Stimulated activated CD4-positive, alpha-beta T cell treated with anti-CD3 and anti-CD28 coated beads, Interleukin-4, amount 100 ng/mL, for 24 hours (primary cell): ENCODE measurements around the gene TYW1.
"Not testable (repeated sequence)": the region's sequence is repeated elsewhere in the genome, so short reads cannot be mapped to it uniquely, and the experiment has no call there.

Experiments used
- DNase-seq: peaks from one replicate; pipeline ENCODE4 v3.0.0-alpha.2; 2020

TYW1 gene

DNA sequence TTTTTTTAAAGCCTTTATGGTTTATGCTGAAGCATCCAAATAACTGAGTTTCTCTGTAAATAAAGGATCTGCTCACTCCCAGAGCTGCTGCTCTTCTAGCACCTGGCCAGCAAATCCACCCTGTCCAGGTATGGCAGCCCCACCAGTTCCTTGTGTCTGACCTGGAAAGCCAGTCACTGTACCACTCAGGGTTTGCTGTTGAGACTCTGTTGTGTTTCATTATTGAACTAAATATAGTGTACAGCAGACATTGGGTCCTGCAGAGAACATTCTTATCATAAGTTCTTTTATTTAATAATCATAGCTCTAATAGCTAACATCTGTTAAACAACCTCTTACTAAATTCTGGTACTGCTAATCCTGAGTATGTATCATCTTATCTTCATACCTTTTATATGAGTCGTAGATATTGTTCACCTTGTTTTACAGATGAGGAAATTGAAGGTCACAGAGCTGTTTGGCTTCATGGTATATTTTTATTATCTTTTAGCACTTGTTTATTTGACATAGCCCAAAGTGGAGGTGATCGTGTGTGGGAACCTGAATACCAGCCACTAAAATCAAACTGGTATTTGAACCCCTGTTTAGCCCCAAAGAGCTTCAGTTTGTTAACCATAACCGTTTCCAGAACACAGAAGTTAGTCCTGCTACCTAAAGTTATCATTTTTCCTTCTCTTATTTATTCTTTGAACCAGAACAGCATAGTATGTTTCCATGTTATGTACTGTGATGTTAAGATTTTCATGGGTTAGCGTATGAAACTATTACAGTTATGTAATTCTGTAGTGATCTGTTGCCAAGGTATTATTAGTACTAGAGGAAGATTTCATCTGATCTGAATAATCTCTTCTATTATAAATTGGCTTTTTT lies 139.2 kb downstream of the TYW1 start:
- not testable (repeated sequence) for DNase-seq

DNA sequence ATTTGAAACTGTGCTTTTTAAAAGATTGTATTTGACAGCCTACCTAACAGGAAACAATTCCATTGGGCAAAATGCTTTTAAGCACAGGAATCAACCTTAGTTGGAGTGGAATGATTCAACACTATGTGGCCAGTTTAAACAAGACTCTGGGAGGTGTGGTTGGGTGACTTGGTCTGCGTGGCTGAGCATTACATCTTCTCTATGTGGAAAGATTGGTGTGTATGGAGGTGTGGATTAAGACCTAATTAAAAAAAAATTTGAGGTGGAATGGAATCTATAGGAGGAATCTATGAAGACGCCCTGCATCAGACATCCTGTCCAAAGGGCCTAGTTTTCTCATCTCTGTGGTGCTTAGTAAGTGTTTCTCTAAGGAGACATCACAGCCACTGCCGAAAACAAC lies 140.9 kb downstream of the TYW1 start:
- not testable (repeated sequence) for DNase-seq

GRCh38 chr7:67139876-67140275 lies 143.2 kb downstream of the TYW1 start:
- DNase-seq: not testable (repeated sequence)

GRCh38 chr7:67141001-67141400 lies 144.4 kb downstream of the TYW1 start:
- not testable (repeated sequence) for DNase-seq

DNA sequence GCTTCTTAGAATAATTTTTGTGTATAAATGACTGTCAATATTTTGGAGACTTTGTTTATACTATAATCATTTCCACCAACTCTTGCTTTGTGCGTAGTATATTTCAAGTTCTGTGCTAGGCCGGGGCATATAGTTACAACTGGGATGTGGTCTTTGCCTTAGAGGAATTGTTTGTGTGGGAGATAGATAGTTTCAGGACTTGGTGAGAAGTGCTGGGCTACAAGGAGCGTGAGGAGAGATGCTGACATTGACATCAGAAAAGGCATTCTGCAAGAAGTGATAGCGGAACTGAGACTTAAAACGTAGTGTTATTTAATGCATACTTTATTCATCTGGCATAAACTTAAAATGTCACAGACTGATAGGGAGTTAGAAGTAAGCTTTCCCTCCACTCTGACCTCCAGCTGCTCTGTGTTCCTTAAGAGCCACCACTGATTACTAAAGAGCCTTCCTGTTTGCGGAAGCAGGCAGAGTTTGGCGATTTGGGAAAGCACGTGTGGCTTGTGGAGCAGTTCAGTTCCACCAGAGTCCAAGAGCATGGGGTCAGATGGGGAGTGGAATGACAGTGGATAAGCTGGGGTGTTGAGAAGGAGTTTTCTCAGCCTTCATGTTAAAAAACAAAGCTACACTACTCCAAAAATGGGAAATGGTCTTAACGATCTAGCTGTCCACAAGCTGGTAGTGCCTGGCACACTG lies 146.6 kb downstream of the TYW1 start:
- DNase-seq: not testable (repeated sequence)

- not testable (repeated sequence) for DNase-seq
Observed at GRCh38 chr7:67145581-67146193, 149.1 kb downstream of the TYW1 start.

GRCh38 chr7:67149131-67149530 lies 152.5 kb downstream of the TYW1 start:
- DNase-seq: not testable (repeated sequence)

DNA sequence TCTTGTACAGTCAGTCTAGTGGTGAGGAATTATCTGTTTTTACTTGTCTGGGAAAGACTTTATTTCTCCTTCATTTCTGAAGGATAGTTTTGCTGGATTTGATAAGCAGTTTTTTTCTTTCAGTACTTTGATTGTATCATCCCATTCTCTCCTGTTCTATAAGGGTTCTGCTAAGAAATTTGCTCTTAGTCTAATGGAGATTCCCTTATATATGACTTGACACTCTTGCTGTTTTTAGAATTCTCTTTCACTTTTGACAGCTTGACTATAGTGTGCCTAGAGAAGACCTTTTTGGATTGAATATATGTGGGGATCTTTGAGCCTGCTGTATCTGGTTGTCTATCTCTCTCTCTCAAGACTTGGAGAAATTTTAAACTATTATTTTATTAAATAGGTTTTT lies 157.7 kb downstream of the TYW1 start:
- not testable (repeated sequence) for DNase-seq

GRCh38 chr7:67156064-67156463 lies 159.4 kb downstream of the TYW1 start:
- not testable (repeated sequence) for DNase-seq

- DNase-seq: peak; percentile 4
Observed at GRCh38 chr7:67163285-67163684, 166.7 kb downstream of the TYW1 start.

GRCh38 chr7:67171151-67171550 lies 174.5 kb downstream of the TYW1 start:
- not testable (repeated sequence) for DNase-seq

GRCh38 chr7:67176730-67177129 lies 180.1 kb downstream of the TYW1 start:
- DNase-seq: not testable (repeated sequence)

DNA sequence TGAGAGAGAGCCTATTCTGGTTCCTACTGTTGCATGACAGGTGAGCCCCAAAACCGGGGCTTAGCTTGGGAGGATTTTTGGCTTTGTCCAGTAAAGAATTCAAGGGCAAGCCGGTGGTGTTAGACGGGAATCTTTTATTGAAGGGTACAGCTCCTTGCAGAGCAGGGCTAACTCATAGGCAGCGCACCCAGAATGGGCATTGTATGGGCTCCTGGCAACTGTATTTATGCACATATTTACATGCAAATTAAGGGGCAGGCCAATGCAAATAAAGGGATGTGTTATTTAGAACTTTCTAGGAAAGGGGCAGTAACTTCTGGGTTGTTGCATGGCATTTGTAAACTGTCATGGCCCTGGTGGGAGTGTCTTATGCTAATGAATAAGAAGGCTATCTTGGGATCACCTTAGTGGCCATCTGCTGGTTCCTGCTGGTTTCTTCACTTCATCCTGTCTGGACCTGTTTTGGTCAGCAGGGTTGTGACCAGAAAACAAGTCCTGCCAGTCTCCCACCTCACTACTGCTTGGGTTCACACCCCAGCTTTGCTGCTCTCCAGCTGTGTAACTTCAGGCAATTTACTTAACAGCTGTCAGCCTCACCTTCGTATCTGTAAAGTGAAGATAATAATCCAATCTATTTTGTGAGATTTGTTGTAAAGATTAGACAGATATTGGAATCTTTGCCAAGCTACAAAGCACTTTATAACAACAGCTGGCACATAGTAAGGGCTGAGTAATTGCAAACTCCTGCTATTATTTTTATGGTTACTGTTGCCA lies 182.5 kb downstream of the TYW1 start:
- DNase-seq: not testable (repeated sequence)

DNA sequence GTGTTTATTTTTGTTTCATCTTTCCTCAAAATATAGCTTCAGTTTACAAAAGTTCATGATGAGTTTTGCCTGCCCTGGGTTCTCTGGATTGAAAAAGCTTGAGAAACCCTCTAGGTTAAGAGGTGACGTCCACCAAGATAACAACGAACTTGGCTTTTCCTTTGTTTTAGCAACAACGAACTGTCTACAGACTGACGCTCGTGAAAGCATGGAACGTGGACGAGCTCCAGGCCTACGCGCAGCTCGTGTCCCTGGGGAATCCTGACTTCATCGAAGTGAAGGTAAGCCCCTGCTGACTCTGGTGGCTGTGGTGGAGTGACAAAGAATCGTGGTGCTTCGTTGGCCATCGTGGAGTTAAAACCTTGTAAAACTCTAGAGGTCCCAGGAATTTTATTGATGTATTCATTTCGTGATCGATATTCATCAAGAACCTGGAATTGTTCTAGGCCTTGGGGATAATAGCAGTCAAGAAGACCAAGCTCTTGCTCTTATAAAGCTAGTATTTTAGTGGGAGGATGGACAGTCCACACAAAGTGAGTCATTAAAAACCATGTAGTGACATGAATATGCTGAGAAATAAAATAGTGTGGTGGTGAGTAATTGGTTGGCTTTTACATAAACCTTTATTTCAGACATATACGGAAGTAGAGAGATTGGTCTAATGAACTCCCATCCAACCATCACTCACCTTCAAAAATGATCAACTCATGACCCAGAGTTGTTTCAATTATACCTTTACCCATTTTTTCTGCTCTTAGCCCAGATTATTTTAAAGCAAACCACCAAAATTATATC lies 186.5 kb downstream of the TYW1 start:
- DNase-seq: not testable (repeated sequence)

DNA sequence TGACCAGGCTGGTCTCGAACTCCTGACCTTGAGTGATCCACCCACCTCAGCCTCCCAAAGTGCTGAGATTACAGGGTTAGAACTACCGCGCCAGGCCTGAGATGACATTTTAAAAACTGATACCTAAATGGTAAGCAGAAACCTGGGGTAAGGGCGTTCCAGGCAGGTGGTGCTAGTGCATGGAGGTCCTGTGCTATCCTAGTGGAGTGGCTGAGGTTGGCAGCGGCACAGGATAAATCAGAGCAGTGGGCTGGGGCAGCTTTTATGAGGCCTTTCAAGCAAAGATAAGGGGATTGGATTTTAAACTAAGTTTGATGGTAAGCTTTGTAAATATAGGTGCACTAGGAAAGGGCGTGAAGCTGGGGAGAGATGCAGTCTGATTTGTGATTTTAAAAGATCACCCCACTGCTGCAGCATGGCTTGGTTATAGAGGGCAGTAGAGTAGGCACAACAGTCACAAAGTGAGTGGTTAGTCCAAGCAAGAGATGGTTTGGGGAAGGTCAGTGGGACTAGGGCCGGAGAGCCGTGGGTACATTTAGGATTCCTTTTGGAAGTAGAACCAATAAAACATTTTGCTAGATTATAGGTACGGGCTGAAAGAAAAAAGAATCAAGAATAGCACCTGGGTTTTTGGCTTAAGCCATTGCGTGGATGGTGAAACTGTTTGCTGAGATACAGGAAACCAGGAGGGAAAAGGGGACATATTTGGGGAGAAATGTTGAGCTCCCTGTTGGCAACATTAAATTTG lies 188.5 kb downstream of the TYW1 start:
- not testable (repeated sequence) for DNase-seq

GRCh38 chr7:67185660-67186129 lies 189.1 kb downstream of the TYW1 start:
- not testable (repeated sequence) for DNase-seq

DNA sequence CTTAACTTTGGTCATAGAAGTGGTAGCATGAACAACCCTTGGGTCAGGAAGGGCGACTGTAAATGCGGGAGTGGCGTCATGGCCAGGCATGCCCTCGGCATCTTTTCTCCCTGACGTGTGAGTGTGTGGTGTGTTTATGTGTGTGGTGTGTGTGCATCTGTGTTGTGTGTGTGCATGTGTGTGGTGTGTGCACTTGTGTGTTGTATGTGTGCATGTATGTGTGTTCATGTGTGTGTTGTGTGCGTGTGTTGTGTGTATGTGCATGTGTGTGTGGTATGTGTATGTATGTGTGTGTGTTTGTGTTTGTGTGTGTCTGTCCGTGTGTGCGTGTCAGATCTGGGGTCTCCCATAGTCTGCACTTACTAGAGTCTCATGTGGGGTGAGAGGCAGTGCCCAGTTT lies 192.5 kb downstream of the TYW1 start:
- DNase-seq: not testable (repeated sequence)

DNA sequence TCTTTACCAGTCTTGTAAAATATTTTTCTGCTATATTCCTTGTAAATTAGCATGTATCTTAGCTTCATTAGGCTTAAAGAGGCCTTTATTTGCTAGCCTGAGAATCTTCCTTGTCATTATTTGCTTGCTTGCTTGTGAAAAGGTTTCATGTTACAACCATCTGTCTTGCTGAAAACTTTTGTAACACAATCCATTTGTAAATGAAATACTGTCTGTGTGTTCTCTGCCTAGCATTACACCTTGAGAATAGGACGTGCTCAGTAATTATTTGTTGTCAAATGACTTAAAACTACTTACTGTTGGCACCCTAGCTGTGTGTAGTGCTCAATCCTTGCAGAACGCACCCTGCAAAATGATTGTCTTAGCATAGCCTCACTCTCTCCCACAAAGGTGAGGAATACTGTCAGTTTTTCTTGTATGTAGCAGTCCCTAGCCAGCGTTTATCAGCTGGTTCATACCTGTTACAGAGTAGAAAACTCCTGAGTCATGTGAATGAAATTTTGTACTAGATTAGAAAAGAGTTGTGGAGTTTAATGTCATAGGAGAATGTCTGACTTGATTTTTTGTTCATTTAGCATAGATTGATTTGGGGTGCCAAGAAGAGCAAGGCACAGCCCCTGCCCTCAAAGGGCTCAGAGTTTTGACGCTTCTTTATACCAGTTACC lies 193.3 kb downstream of the TYW1 start:
- DNase-seq: not testable (repeated sequence)

GRCh38 chr7:67191002-67191720 lies 194.5 kb downstream of the TYW1 start:
- not testable (repeated sequence) for DNase-seq
